Endothelial cell of umbilical vein (primary cell): Measurements from ENCODE around the gene DISP1. TPM values are rescaled to one million over a fixed set of nuclear protein-coding genes. Genes with fewer than 3 reads are reported as not detected.

Source experiments
- BruUV-seq: library from RNA; stranded (reverse); fragments of 400-500 nt; replicated peaks from 2 replicates; lab custom pipeline; 2021; lab: Mats Ljungman, UMichigan
- CTCF ChIA-PET: fragments of 300-600, 350-600 bp; sonication (Branson Sonifier 250); formaldehyde crosslinking; loops from one replicate; lab custom pipeline; 2021; ENCODE audit warnings: antibody characterized with exemption, inconsistent platforms; lab: Charles Lee
- POLR2A ChIA-PET: fragments of 300-600, 350-600 bp; sonication (Branson Sonifier 250); formaldehyde crosslinking; loops from one replicate; lab custom pipeline; 2021; ENCODE audit warnings: antibody characterized with exemption, inconsistent platforms; lab: Charles Lee
- DNase-seq: peaks from one replicate; pipeline ENCODE4 v3.0.0-alpha.2; 2011; ENCODE audit warnings: low read depth, low spot score
- FAIRE-seq: peaks from 2 replicates; lab custom pipeline; 2011; peaks lifted over from hg19 to GRCh38; lab: Jason Lieb, UNC
- H2AFZ ChIP-seq: 2 replicates; pipeline ENCODE4 v1.6.0; 2012; ENCODE audit warnings: low read depth, low read length, control low read depth, inconsistent platforms
- H3K27ac ChIP-seq: 2 replicates; pipeline ENCODE4 v1.5.1; 2011; ENCODE audit warnings: low read depth, mild to moderate bottlenecking, control low read depth, low read length, moderate library complexity; ENCODE audit not compliant: insufficient read depth
- H3K27me3 ChIP-seq, 2 experiments: 2 replicates each; pipeline versions ENCODE4 v1.6.0 to v1.6.1; 2011; ENCODE audit warnings: low read length in 2 of 2, mixed read lengths in 1 of 2; ENCODE audit not compliant: control insufficient read depth in 2 of 2, insufficient read depth in 2 of 2
- H3K36me3 ChIP-seq, 2 experiments: 2 replicates in 1 of 2; 3 replicates in 1 of 2; pipeline ENCODE4 v1.5.1; 2011; ENCODE audit warnings: low read length in 2 of 2, mild to moderate bottlenecking in 1 of 2, moderate library complexity in 1 of 2; ENCODE audit not compliant: control insufficient read depth in 2 of 2, insufficient read depth in 2 of 2; ENCODE audit errors: extremely low read depth in 1 of 2
- H3K4me1 ChIP-seq: 3 replicates; pipeline ENCODE4 v1.5.1; 2011; ENCODE audit warnings: mild to moderate bottlenecking, low read length; ENCODE audit not compliant: control insufficient read depth, insufficient read depth; ENCODE audit errors: extremely low read depth
- H3K4me2 ChIP-seq: 2 replicates; pipeline ENCODE4 v1.6.1; 2011; ENCODE audit warnings: low read length, control low read depth, mixed read lengths; ENCODE audit not compliant: insufficient read depth
- H3K4me3 ChIP-seq, 3 experiments: fragments of 200-600 bp in 1 of 3; sonication (generic), shearing (Covaris generic) in 1 of 3; replicated peaks in 1 of 3; 2 replicates each; pipeline ENCODE4 v1.5.1; 2011 to 2016; ENCODE audit warnings: control low read depth in 3 of 3, low read length in 3 of 3, mild to moderate bottlenecking in 2 of 3, inconsistent platforms in 1 of 3, low read depth in 1 of 3, moderate library complexity in 1 of 3; ENCODE audit not compliant: insufficient read depth in 1 of 3
- H3K79me2 ChIP-seq: 2 replicates; pipeline ENCODE4 v1.6.0; 2012; ENCODE audit warnings: low read length, inconsistent platforms; ENCODE audit not compliant: control insufficient read depth, insufficient read depth
- H3K9ac ChIP-seq: replicated peaks from 2 replicates; pipeline ENCODE3; 2011; ENCODE audit warnings: low read length, control low read depth; ENCODE audit not compliant: insufficient read depth; ENCODE audit errors: extremely low read depth
- H3K9me1 ChIP-seq: replicated peaks from 3 replicates; pipeline ENCODE4 v1.6.0; 2011; ENCODE audit warnings: mild to moderate bottlenecking, low read length; ENCODE audit not compliant: control insufficient read depth, insufficient read depth; ENCODE audit errors: extremely low read depth
- H3K9me3 ChIP-seq: replicated peaks from 2 replicates; pipeline ENCODE4 v1.5.1; 2012; ENCODE audit warnings: low read length, inconsistent platforms; ENCODE audit not compliant: control insufficient read depth, insufficient read depth
- H4K20me1 ChIP-seq: replicated peaks from 2 replicates; pipeline ENCODE3; 2011; ENCODE audit warnings: mild to moderate bottlenecking, low read length; ENCODE audit not compliant: control insufficient read depth, insufficient read depth; ENCODE audit errors: extremely low read depth
- EZH2 ChIP-seq: IDR thresholded peaks from 2 replicates; pipeline ENCODE4 v1.6.1; 2012; ENCODE audit warnings: borderline replicate concordance, low read depth, mild to moderate bottlenecking, moderate library complexity, low read length, inconsistent platforms; ENCODE audit not compliant: severe bottlenecking
- FOS ChIP-seq: IDR thresholded peaks from 2 replicates; pipeline ENCODE4 v1.6.1; 2011; ENCODE audit warnings: mild to moderate bottlenecking, low read length, moderate library complexity, borderline replicate concordance; ENCODE audit not compliant: insufficient read depth
- GATA2 ChIP-seq: IDR thresholded peaks from 2 replicates; pipeline ENCODE4 v1.7.0; 2011; ENCODE audit warnings: low read depth, mild to moderate bottlenecking, moderate library complexity, mixed read lengths, low read length; ENCODE audit not compliant: insufficient read length, insufficient read depth
- JUN ChIP-seq: IDR thresholded peaks from 2 replicates; pipeline ENCODE4 v1.6.1; 2011; ENCODE audit warnings: borderline replicate concordance, low read depth; ENCODE audit not compliant: insufficient read length, insufficient read depth
- MYC ChIP-seq: IDR thresholded peaks from one replicate; pipeline ENCODE4 v1.6.1; 2011; ENCODE audit warnings: mild to moderate bottlenecking, low read depth, low read length
- POLR2A ChIP-seq: IDR thresholded peaks from 2 replicates; pipeline ENCODE4 v1.6.1; 2012; ENCODE audit warnings: low read depth, mild to moderate bottlenecking, control low read depth, low read length
- POLR2AphosphoS5 ChIP-seq: IDR thresholded peaks from 2 replicates; pipeline ENCODE4 v1.6.1; 2012; ENCODE audit warnings: low read depth, mild to moderate bottlenecking, control low read depth, low read length, moderate library complexity; ENCODE audit not compliant: insufficient read depth
- dilution Hi-C: fragments of 300-500 bp; cut with MboI; formaldehyde crosslinking; loops from one replicate; pipeline ENCODE4 v1.15.0; 2019; ENCODE audit warnings: low sequenced_read_pairs; ENCODE audit not compliant: extremely low pct_ligation_motif_present
- intact Hi-C: fragments of 100-400 bp; cut with micrococcal nuclease; formaldehyde crosslinking; loops from one replicate; pipeline ENCODE4 v1.10.0; 2022
- polyA plus RNA-seq, 4 experiments: library from polyadenylated mRNA; depleted of rRNA in 3 of 4; stranded (reverse) in 3 of 4; unstranded in 1 of 4; fragments of >200 nt; gene quantifications; 2 replicates each; pipeline versions ENCODE4 v1.2.1 to v1.2.3, GENCODE V29; 2011 to 2012; ENCODE audit warnings: missing spikeins in 1 of 4
- total RNA-seq: library from RNA; stranded (reverse); gene quantifications from 2 replicates; pipeline ENCODE4 v1.2.3, GENCODE V29; 2021
- TF ChIP-seq, protein P1 (sequence below), 2 donors: IDR thresholded peaks; 1 replicate in 1 of 2; 2 replicates in 1 of 2; pipeline ENCODE4 v1.5.1; 2011; ENCODE audit warnings: low read length in 2 of 2, mild to moderate bottlenecking in 2 of 2, moderate library complexity in 2 of 2, control low read depth in 1 of 2, inconsistent platforms in 1 of 2, low read depth in 1 of 2; ENCODE audit not compliant: insufficient read depth in 1 of 2; ENCODE audit errors: extremely low read depth in 1 of 2
- TF ChIP-seq, protein P2 (sequence below): IDR thresholded peaks from 2 replicates; pipeline ENCODE4 v1.6.1; 2011; ENCODE audit not compliant: insufficient read depth, insufficient read length

Gene DISP1
- total and polyA plus RNA-seq, 2 donors (not counting 3 experiments of a cell fraction or from before 2014, with no cell fraction given): 3.9 TPM

DNA sequence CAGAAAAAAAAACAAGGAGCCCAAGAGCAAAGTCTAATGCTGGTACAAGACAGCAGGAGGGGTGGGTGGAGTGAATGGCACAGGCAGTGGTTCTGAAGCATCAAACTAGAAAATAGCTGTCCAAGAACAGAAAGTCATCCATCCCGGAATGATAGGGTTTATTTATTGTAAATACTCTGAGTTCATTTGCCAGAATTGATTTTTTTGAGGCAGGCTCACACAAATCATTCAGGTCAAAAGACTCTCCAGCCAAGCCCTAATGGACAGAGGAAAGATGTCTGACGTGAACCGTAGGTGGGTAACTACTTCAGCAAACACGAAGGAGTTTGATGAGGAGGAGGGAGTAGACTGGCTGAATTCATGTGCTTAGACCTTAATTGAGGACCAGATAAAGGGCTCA is 13.8 kb upstream of the DISP1 start:
- Histone ChIP-seq H3K9ac (no peak overlapping the region), H2AFZ (no peak overlapping the region), H4K20me1 (no peaks in the 10 kb centered on the region), H3K79me2 (no peaks in the 10 kb centered on the region), H3K36me3 (no peaks in the 10 kb centered on the region), H3K4me3 (no peak overlapping the region), H3K9me3 (no peaks in the 10 kb centered on the region), H3K9me1 (no peaks in the 10 kb centered on the region), H3K4me2 (no peak overlapping the region), H3K4me1 (no peaks in the 10 kb centered on the region), H3K27me3 (peaks cover 0 to 2% of the 10 kb centered on the region in 2 experiments), H3K27ac (no peak overlapping the region)
- DNase-seq (no peak), FAIRE-seq (no peak)
- BruUV-seq: no TSS peak
- intact Hi-C loops: no loop called here
- dilution Hi-C loops: no loop called here
- TF ChIP-seq, protein P1, sequence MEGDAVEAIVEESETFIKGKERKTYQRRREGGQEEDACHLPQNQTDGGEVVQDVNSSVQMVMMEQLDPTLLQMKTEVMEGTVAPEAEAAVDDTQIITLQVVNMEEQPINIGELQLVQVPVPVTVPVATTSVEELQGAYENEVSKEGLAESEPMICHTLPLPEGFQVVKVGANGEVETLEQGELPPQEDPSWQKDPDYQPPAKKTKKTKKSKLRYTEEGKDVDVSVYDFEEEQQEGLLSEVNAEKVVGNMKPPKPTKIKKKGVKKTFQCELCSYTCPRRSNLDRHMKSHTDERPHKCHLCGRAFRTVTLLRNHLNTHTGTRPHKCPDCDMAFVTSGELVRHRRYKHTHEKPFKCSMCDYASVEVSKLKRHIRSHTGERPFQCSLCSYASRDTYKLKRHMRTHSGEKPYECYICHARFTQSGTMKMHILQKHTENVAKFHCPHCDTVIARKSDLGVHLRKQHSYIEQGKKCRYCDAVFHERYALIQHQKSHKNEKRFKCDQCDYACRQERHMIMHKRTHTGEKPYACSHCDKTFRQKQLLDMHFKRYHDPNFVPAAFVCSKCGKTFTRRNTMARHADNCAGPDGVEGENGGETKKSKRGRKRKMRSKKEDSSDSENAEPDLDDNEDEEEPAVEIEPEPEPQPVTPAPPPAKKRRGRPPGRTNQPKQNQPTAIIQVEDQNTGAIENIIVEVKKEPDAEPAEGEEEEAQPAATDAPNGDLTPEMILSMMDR (IDR thresholded peaks at IDR 0.05; ENCODE audit: extremely low read depth in 1 of 2, insufficient read depth in 1 of 2, low read depth in 1 of 2, low read length in 2 of 2): no peak
- TF ChIP-seq EZH2 (no peak), FOS (no peak), GATA2 (no peak), JUN (no peak), POLR2A (no peak), POLR2AphosphoS5 (no peak), MYC (no peak)
- TF ChIP-seq, protein P2, sequence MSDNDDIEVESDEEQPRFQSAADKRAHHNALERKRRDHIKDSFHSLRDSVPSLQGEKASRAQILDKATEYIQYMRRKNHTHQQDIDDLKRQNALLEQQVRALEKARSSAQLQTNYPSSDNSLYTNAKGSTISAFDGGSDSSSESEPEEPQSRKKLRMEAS: no peak
- ChIA-PET CTCF (interaction anchor here (1.4 kb wide), 1 partner anchor 289 kb away, joined by 7 read pairs; no protein-coding TSS in a partner anchor), POLR2A (no interaction called here)
